Epithelial cell of umbilical artery (primary cell): ENCODE data around the gene WDR70. TPM values are rescaled to one million over a fixed set of nuclear protein-coding genes. Genes with fewer than 3 reads are reported as not detected.

ENCODE experiments used
- total RNA-seq: library from RNA; depleted of rRNA; stranded (reverse); fragments of >200 nt; gene quantifications from 2 replicates; pipeline ENCODE4 v1.2.3, GENCODE V29; 2014

WDR70 gene
- 34.1 and 46.7 TPM in 2 replicates for total RNA-seq

GRCh38 chr5:37379100-37379628, at the start of gene WDR70:
WDR70 (plus strand) TSS chr5:37379318; CDS start chr5:37379368, 50 bp downstream.

GRCh38 chr5:37370864-37371726, 8.0 kb upstream of the WDR70 start, which contains the start of gene NUP155:
NUP155 (minus strand) TSS chr5:37371106; CDS start chr5:37370977, 129 bp downstream.

Other genes with a start within 250 kb of the WDR70 start
- gene CPLANE1, start 129.9 kb upstream of the WDR70 start, total RNA-seq = 11.7 and 16.3 TPM in 2 replicates
- gene NUP155, start 8.2 kb upstream of the WDR70 start, total RNA-seq = 32.2 and 54.6 TPM in 2 replicates